Measurements from ENCODE around the gene SEC14L1.
"Not testable (repeated sequence)": the region's sequence is repeated elsewhere in the genome, so short reads cannot be mapped to it uniquely, and the experiment has no call there.

DNA sequence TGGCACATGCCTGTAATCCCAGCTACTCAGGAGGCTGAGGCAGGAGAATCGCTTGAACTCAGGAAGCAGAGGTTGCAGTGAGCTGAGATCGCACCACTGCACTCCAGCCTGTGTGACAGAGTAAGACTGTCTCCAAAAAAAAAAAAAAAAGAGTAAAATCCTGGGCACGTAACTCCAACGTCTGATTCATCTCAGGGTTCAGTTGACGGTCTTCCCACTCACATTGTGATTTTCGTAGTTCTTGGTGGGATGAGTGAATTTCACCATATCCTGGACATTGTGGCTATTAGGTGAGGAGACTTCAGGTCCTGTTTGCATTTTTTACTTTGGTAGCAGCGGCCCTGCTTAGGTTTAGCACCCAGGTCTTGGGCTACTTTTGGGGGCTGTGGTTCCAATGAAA is 111.5 kb downstream of the SEC14L1 start:
- TF ChIP-seq POLR2AphosphoS5, POLR2A, EP300 (IDR thresholded peaks at IDR 0.05): not testable (repeated sequence)
- TF ChIP-seq, protein P1, sequence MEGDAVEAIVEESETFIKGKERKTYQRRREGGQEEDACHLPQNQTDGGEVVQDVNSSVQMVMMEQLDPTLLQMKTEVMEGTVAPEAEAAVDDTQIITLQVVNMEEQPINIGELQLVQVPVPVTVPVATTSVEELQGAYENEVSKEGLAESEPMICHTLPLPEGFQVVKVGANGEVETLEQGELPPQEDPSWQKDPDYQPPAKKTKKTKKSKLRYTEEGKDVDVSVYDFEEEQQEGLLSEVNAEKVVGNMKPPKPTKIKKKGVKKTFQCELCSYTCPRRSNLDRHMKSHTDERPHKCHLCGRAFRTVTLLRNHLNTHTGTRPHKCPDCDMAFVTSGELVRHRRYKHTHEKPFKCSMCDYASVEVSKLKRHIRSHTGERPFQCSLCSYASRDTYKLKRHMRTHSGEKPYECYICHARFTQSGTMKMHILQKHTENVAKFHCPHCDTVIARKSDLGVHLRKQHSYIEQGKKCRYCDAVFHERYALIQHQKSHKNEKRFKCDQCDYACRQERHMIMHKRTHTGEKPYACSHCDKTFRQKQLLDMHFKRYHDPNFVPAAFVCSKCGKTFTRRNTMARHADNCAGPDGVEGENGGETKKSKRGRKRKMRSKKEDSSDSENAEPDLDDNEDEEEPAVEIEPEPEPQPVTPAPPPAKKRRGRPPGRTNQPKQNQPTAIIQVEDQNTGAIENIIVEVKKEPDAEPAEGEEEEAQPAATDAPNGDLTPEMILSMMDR (IDR thresholded peaks at IDR 0.05): not testable (repeated sequence)
